Measurements from ENCODE around the gene HOXD3.

The HOXD3 gene

DNA sequence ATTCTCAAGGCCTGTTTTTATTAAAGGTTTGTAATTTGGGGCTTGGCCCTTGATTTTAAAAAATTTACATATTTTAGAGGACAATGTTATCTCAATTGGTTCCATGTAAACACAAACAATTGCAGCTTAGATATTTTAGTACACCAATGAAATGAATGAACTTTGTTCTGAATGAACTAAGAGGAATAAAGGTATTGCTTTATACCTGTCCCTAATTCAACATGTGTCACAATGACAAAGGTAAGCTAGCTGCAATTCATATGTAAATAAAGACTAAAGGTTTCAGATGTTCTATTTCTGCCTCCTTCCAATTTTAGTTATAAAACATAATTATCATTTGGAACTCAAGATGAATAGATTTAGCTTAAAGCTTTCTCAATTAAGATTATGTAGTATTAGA, 42.8 kb downstream of the HOXD3 start:
- in situ Hi-C loops (cut with MboI; ENCODE audit: low sequenced_read_pairs, unreplicated experiment) = no loop called here
- DNase-seq (ENCODE audit: low spot score) = no peak
- TF ChIP-seq, protein P1, sequence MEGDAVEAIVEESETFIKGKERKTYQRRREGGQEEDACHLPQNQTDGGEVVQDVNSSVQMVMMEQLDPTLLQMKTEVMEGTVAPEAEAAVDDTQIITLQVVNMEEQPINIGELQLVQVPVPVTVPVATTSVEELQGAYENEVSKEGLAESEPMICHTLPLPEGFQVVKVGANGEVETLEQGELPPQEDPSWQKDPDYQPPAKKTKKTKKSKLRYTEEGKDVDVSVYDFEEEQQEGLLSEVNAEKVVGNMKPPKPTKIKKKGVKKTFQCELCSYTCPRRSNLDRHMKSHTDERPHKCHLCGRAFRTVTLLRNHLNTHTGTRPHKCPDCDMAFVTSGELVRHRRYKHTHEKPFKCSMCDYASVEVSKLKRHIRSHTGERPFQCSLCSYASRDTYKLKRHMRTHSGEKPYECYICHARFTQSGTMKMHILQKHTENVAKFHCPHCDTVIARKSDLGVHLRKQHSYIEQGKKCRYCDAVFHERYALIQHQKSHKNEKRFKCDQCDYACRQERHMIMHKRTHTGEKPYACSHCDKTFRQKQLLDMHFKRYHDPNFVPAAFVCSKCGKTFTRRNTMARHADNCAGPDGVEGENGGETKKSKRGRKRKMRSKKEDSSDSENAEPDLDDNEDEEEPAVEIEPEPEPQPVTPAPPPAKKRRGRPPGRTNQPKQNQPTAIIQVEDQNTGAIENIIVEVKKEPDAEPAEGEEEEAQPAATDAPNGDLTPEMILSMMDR (IDR thresholded peaks at IDR 0.05; ENCODE audit: borderline replicate concordance, control extremely low read depth, extremely low read depth, insufficient read depth, missing control alignments) = no peak

DNA sequence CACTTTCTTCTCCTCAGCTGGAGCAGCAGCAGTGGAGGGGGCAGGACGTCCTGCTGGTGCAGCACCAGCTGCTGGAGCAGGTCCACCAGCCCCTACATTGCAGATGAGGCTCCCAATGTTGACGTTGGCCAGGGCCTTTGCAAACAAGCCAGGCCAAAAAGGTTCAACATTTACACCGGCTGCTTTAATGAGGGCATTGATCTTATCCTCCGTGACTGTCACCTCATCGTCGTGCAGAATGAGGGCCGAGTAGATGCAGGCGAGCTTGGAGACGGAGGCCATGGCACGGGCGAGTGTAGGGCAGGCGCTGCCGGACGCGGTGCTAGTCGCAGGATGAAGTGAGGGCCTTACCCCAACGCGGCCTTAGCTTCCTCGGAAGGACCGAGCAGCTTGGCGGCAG, 43.9 kb downstream of the HOXD3 start:
- no peak for DNase-seq (ENCODE audit: low spot score)
- in situ Hi-C loops (cut with MboI; ENCODE audit: low sequenced_read_pairs, unreplicated experiment) = no loop called here
- TF ChIP-seq, protein P1 (IDR thresholded peaks at IDR 0.05; ENCODE audit: borderline replicate concordance, control extremely low read depth, extremely low read depth, insufficient read depth, missing control alignments) = no peak

DNA sequence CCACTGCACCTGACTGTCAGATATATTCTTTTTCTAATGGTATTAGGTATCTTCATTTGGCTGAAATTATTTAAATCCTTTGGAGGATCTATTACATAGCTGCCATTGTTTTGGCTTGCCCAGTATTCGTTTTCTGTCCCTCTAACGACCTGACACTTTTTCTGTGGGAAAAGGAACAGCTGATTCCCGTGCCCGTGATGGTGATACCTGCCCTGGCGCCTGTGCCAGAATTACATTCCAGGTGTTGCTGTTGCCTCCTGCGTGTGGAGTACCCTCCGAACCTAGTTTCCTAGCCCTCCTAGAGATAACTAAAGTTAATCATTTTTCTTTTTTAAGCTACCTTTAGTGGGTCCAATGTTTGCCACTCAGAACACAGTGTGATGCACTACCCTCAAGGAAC, 45.4 kb downstream of the HOXD3 start:
- in situ Hi-C loops (cut with MboI; ENCODE audit: low sequenced_read_pairs, unreplicated experiment) = no loop called here
- no peak for DNase-seq (ENCODE audit: low spot score)
- TF ChIP-seq, protein P1 (IDR thresholded peaks at IDR 0.05; ENCODE audit: borderline replicate concordance, control extremely low read depth, extremely low read depth, insufficient read depth, missing control alignments) = no peak

DNA sequence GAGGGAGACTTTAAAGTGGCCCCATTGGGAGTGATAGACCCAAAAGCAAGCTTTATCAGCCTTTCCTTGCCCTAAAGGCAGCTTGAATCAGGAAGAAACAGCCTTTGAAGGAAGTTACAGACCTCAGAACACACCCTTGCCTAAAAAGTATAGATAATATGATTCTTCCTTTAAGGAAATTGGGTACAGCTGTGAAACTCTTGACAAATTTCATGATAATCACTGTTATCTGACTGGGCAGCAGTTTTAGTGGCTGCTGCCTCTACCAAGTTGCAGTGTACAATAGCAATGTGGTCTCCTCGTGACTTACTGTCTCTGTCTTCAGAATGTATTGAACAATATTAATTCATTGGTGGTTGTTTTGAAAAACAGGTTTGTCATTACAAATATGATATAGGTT, 48.0 kb downstream of the HOXD3 start:
- no peak for DNase-seq (ENCODE audit: low spot score)
- in situ Hi-C loops (cut with MboI; ENCODE audit: low sequenced_read_pairs, unreplicated experiment) = no loop called here
- TF ChIP-seq, protein P1 (IDR thresholded peaks at IDR 0.05; ENCODE audit: borderline replicate concordance, control extremely low read depth, extremely low read depth, insufficient read depth, missing control alignments) = no peak

DNA sequence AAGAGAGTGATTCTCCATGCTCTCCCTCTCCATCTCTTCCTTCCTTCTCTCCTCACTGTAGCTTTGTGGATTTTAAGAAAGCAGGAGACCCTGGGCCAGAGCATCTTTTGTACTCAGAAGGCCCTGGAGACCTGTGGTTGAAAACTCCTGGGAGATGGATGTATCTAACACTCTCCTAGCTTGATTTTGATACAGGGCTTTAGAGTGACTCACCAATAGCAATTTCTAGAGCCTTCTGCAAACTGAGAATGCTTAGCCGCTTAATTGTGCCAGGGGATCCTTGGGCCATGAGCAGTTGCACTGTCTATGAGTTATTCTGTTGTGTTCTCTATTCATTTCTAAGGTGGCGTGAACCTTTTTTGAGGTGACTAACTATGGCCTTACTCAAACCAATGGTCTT, 49.0 kb downstream of the HOXD3 start:
- in situ Hi-C loops (cut with MboI; ENCODE audit: low sequenced_read_pairs, unreplicated experiment) = no loop called here
- TF ChIP-seq, protein P1 (IDR thresholded peaks at IDR 0.05; ENCODE audit: borderline replicate concordance, control extremely low read depth, extremely low read depth, insufficient read depth, missing control alignments) = no peak
- DNase-seq (ENCODE audit: low spot score) = no peak

DNA sequence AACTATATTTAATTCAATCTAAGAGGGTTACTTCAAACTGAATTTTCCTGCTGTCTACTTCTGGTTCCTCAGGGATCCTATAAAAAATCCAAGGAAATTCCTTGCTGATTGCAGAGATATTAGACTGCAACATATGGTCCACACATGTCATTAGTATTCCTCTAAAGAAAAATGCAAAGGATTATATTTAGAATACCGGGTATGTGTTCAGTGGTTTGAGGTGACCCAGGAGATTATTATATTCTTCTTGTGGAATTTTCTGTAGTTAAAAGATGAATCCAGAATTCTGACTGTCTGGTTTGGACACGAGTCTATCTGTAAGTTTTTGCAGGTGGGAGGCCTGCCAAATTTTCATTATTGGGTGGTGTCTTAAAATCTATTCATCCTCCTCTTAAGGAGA, 49.6 kb downstream of the HOXD3 start:
- in situ Hi-C loops (cut with MboI; ENCODE audit: low sequenced_read_pairs, unreplicated experiment) = no loop called here
- TF ChIP-seq, protein P1 (IDR thresholded peaks at IDR 0.05; ENCODE audit: borderline replicate concordance, control extremely low read depth, extremely low read depth, insufficient read depth, missing control alignments) = no peak
- no peak for DNase-seq (ENCODE audit: low spot score)

DNA sequence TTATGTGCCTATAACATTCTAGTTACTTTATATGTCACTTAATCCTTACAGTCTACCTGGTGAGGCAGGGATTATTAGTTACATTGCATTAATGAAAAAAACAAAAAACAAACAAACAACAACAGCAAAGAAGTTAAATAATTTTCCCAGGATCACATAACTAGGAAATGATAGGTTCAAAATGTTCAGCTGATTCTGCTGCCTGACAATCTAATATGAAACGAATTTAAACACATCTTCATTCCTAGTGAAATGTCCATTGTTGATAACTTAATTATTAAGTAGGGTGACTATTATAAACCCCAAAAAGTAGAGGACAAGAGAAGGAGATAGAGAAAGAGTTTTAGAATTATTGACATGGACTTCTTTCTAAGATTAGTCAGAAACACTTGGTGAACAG, 54.0 kb downstream of the HOXD3 start:
- in situ Hi-C loops (cut with MboI; ENCODE audit: low sequenced_read_pairs, unreplicated experiment) = no loop called here
- TF ChIP-seq, protein P1 (IDR thresholded peaks at IDR 0.05; ENCODE audit: borderline replicate concordance, control extremely low read depth, extremely low read depth, insufficient read depth, missing control alignments) = no peak
- no peak for DNase-seq (ENCODE audit: low spot score)
